ENCODE data around the gene MDH1B. TPM values are rescaled to one million over a fixed set of nuclear protein-coding genes. Genes with fewer than 3 reads are reported as not detected.
"Not testable (repeated sequence)": the region's sequence is repeated elsewhere in the genome, so short reads cannot be mapped to it uniquely, and the experiment has no call there.

MDH1B gene
- total RNA-seq (2014; rRNA removed; shearing (Covaris generic)) (0.23 and 0.28 TPM in 2 replicates), total RNA-seq (2022) (0.19 and 0.37 TPM in 2 replicates), Bru-seq, nascent RNA (percentile 25 among the genes with signal in this experiment), BruChase-seq, experiment 1, labeled RNA remaining after a 6-hour chase (percentile 21 among the genes with signal in this experiment), BruChase-seq, experiment 2, labeled RNA remaining after a 2-hour chase (percentile 19 among the genes with signal in this experiment)
- long read RNA-seq = 0 reads

DNA sequence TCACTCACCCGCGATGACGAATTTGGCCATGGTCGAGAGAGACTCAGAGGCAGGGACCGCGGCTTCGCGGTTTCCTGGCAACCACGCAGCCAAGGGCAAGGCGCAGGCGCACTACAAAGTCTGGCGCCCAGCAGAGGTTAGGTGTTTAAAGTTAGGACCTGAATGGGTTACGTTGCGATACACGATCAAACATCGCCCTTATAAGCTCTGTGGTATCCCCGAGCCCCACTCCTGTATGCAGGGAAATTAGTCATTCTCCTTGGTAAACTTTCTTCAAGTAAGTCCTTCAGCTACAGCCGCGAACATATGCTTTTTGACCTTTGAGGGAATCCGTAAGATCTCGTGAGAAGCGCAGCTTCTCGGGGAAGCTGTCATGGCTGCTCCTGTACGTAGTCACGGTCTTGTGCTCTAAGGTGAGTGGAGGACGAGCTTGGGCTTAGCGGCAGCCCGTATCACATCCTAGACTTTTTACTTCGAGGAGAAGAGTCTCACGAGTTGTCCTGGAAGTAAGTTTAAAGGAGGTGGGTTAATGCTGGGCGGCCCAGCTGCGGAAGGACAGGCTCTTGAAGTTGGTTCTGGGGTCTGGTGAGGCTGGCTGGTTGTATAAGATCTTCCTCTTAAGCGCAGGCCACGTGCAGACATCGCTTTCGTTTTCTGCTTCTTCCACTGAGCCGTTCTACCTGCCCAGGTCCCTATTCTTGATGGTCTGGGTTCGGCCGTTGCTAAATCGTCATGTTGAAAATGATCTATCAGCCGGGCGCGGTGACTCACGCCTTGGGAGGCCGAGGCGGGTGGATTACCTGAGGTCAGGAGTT lies at the start of gene MDH1B, which contains the start of gene FASTKD2:
MDH1B (minus strand) TSS at position 87 of the 815 bp plus-strand sequence; CDS start at position 30, 57 bp downstream.
FASTKD2 (plus strand) TSS at position 365 of the 815 bp plus-strand sequence. CDS start 1,088 bp downstream, outside the sequence.
- H2AFZ ChIP-seq (ENCODE audit: low read length) = peak within 1 kb of the TSS; percentile 90
- H3K27ac ChIP-seq (ENCODE audit: low read depth, low read length, poor library complexity, severe bottlenecking) = peak within 1 kb of the TSS; percentile 60
- intact Hi-C loops (cut with micrococcal nuclease; ENCODE audit: unreplicated experiment) = loop anchor here (10.0 kb wide), 1 partner anchor 611 kb away; the partner anchor contains the start of genes EEF1B2 and NDUFS1
- no TSS peak for BruUV-seq (replicated peaks)
- ChIA-PET POLR2A (interaction anchor here (0.7 to 1.3 kb wide), 9 partner anchors 9 to 1005 kb away, joined by 3 to 8 read pairs (median 3); partner anchors contain the start of gene FZD5), CTCF (ENCODE audit: unreplicated experiment) (no interaction called here)
- H3K9me3 ChIP-seq (ENCODE audit: low read length) = no peaks in the 10 kb centered on the region
- DNase-seq (ENCODE audit: low spot score) = peak; percentile 90
- TF ChIP-seq CTCF (conservative IDR thresholded peaks at IDR 0.05; ENCODE audit: low read length) = no peak
- no peak for TF ChIP-seq EZH2phosphoT487 (IDR thresholded peaks at IDR 0.05; ENCODE audit: borderline replicate concordance, low read depth, low read length)
- peak within 1 kb of the TSS; percentile 68 for H3K4me2 ChIP-seq (ENCODE audit: low read length)
- no peaks in the 10 kb centered on the region for H3K9me2 ChIP-seq (ENCODE audit: insufficient read depth, low read length)
- no peaks in the 10 kb centered on the region for H4K20me1 ChIP-seq (ENCODE audit: insufficient read depth, low read length)
- peaks cover 25% of the 10 kb centered on the region; the same call in 1 of the 2 replicates for H3K79me2 ChIP-seq (ENCODE audit: insufficient read depth, low read depth, low read length)
- peaks cover 19% of the 10 kb centered on the region for H3K4me1 ChIP-seq (ENCODE audit: insufficient read depth, low read length, poor library complexity, severe bottlenecking)
- peaks cover 37% of the 10 kb centered on the region for H3K36me3 ChIP-seq (ENCODE audit: insufficient read depth, low read length)
- H3K4me3 ChIP-seq (ENCODE audit: low read depth, low read length, poor library complexity, severe bottlenecking) = peak within 1 kb of the TSS; percentile 77

DNA sequence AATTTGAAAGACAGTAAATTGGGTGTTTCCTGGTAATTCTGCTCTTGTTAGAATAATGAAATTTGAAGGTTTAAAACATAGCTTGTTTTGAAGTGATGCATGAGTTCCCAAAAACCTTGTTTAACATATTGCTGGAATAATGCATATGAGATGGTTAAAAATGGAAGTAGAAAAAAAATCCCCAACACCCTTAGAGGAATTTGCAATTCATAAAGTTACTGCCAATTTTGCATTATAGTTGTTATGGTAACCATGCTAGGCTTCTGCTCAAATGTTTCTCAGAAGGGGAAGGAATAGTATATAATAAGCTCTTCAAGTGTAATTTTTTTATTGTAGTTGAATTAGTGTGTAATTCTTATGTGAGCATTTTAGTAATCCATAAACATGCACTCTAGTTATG lies 49.4 kb upstream of the MDH1B start:
- POLR2A ChIA-PET = interaction anchor here (0.7 to 1.2 kb wide), 3 partner anchors 9 to 391 kb away, joined by 3 read pairs; no protein-coding TSS in a partner anchor

DNA sequence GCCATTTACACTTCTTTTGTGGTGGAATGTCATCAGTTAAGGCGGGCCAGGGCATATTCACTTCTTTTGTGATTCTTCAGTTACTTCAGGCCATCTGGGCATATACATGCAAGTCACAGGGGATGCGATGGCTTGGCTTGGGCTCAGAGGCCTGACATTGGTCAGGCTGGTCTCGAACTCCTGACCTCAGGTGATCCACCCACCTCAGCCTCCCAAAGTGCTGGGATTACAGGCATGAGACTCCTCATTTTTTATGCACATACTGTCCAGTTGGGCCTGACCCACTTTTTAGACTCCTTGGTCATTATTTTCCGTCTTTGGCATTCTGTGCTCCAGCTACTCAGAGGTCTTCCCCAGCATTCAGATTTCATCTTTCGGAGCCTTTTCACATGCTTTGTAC lies 47.3 kb upstream of the MDH1B start:
- H3K9me2 ChIP-seq (ENCODE audit: insufficient read depth, low read length); H3K4me3 ChIP-seq (ENCODE audit: low read depth, low read length, poor library complexity, severe bottlenecking); CTCF ChIA-PET (ENCODE audit: unreplicated experiment); H4K20me1 ChIP-seq (ENCODE audit: insufficient read depth, low read length); H3K4me1 ChIP-seq (ENCODE audit: insufficient read depth, low read length, poor library complexity, severe bottlenecking); H3K36me3 ChIP-seq (ENCODE audit: insufficient read depth, low read length); H2AFZ ChIP-seq (ENCODE audit: low read length); H3K9me3 ChIP-seq (ENCODE audit: low read length); BruUV-seq (replicated peaks); H3K4me2 ChIP-seq (ENCODE audit: low read length); intact Hi-C loops (cut with micrococcal nuclease; ENCODE audit: unreplicated experiment); H3K79me2 ChIP-seq (ENCODE audit: insufficient read depth, low read depth, low read length); DNase-seq (ENCODE audit: low spot score); POLR2A ChIA-PET; H3K27ac ChIP-seq (ENCODE audit: low read depth, low read length, poor library complexity, severe bottlenecking): not testable (repeated sequence)

More for the DNA sequence above, 49.4 kb upstream of the MDH1B start:
- Histone ChIP-seq H4K20me1 (ENCODE audit: insufficient read depth, low read length) (no peaks in the 10 kb centered on the region), H3K4me3 (ENCODE audit: low read depth, low read length, poor library complexity, severe bottlenecking) (no peak overlapping the region), H3K4me1 (ENCODE audit: insufficient read depth, low read length, poor library complexity, severe bottlenecking) (no peaks in the 10 kb centered on the region), H3K9me2 (ENCODE audit: insufficient read depth, low read length) (no peaks in the 10 kb centered on the region), H2AFZ (ENCODE audit: low read length) (no peak overlapping the region), H3K4me2 (ENCODE audit: low read length) (no peak overlapping the region), H3K9me3 (ENCODE audit: low read length) (no peaks in the 10 kb centered on the region), H3K36me3 (ENCODE audit: insufficient read depth, low read length) (no peaks in the 10 kb centered on the region), H3K27ac (ENCODE audit: low read depth, low read length, poor library complexity, severe bottlenecking) (no peak overlapping the region), H3K79me2 (ENCODE audit: insufficient read depth, low read depth, low read length) (no peaks in the 10 kb centered on the region)
- intact Hi-C loops (cut with micrococcal nuclease; ENCODE audit: unreplicated experiment) = no loop called here
- no TSS peak for BruUV-seq (replicated peaks)
- DNase-seq (ENCODE audit: low spot score) = no peak
- CTCF ChIA-PET (ENCODE audit: unreplicated experiment) = no interaction called here
- TF ChIP-seq CTCF (conservative IDR thresholded peaks at IDR 0.05; ENCODE audit: low read length) (no peak), EZH2phosphoT487 (IDR thresholded peaks at IDR 0.05; ENCODE audit: borderline replicate concordance, low read depth, low read length) (no peak)

GRCh38 chr2:206807624-206808023 lies 42.5 kb upstream of the MDH1B start:
- H3K36me3 ChIP-seq (ENCODE audit: insufficient read depth, low read length); H3K9me3 ChIP-seq (ENCODE audit: low read length); H3K4me1 ChIP-seq (ENCODE audit: insufficient read depth, low read length, poor library complexity, severe bottlenecking); H3K4me2 ChIP-seq (ENCODE audit: low read length); intact Hi-C loops (cut with micrococcal nuclease; ENCODE audit: unreplicated experiment); H3K4me3 ChIP-seq (ENCODE audit: low read depth, low read length, poor library complexity, severe bottlenecking); CTCF ChIA-PET (ENCODE audit: unreplicated experiment); DNase-seq (ENCODE audit: low spot score); BruUV-seq (replicated peaks); H3K79me2 ChIP-seq (ENCODE audit: insufficient read depth, low read depth, low read length); H4K20me1 ChIP-seq (ENCODE audit: insufficient read depth, low read length); H3K9me2 ChIP-seq (ENCODE audit: insufficient read depth, low read length); POLR2A ChIA-PET; H3K27ac ChIP-seq (ENCODE audit: low read depth, low read length, poor library complexity, severe bottlenecking); H2AFZ ChIP-seq (ENCODE audit: low read length): not testable (repeated sequence)
